Measurements from ENCODE around the gene GLIS1.

DNA sequence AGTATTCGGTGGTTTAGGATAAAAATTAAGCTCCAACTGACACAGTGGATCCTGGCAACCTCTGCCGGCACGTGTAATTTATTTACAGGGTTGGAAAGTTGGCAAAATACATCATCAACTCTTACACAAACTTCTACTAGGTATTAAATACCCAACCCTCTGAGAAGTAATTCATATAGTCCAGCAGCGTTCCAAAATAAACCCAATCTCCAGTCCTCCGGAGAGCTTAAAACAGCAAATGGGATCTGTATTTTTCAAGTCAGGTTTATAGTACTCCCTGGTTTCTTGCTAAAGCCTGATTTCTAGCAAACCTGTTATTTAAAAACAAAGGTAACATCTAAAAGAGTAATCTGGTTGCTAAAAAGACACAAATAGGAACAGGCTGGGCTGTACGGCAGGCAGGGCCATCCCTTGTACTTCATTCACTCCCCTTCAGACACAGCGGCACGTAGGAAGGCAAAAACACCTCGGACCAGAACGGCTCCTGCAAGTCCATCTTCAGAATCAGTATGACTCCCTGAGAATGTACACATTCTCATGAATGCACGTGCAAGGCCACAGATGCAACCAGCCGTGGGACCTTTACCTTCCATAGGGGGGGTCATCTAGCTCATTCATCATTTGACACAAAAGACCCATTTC, 8.6 kb downstream of the GLIS1 start:
- TF ChIP-seq, protein P1, sequence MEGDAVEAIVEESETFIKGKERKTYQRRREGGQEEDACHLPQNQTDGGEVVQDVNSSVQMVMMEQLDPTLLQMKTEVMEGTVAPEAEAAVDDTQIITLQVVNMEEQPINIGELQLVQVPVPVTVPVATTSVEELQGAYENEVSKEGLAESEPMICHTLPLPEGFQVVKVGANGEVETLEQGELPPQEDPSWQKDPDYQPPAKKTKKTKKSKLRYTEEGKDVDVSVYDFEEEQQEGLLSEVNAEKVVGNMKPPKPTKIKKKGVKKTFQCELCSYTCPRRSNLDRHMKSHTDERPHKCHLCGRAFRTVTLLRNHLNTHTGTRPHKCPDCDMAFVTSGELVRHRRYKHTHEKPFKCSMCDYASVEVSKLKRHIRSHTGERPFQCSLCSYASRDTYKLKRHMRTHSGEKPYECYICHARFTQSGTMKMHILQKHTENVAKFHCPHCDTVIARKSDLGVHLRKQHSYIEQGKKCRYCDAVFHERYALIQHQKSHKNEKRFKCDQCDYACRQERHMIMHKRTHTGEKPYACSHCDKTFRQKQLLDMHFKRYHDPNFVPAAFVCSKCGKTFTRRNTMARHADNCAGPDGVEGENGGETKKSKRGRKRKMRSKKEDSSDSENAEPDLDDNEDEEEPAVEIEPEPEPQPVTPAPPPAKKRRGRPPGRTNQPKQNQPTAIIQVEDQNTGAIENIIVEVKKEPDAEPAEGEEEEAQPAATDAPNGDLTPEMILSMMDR (IDR thresholded peaks at IDR 0.05), result no peak
- TF ChIP-seq POLR2A (IDR thresholded peaks at IDR 0.05) (no peak), EP300 (IDR thresholded peaks at IDR 0.05) (no peak)

All from ovary (tissue), 3 donors.